Tibial nerve (tissue), 4 donors: Measurements from ENCODE around the gene IGIP. TPM values are rescaled to one million over a fixed set of nuclear protein-coding genes. Genes with fewer than 3 reads are reported as not detected.

Experiments
- DNase-seq, 2 donors: peaks; one replicate each; pipeline ENCODE4 v3.0.0-alpha.2; 2019; ENCODE audit warnings: low spot score in 2 of 2
- H3K27ac ChIP-seq, 4 donors: fragments of 200-600 bp; sonication (generic) in 3 of 4; one replicate each; pipeline ENCODE4 v1.5.1; 2017 to 2019; ENCODE audit warnings: mild to moderate bottlenecking in 1 of 4
- H3K27me3 ChIP-seq, 2 donors: fragments of 200-600 bp; sonication (generic) in 1 of 2; one replicate each; pipeline versions ENCODE4 v1.5.1 to v1.6.0; 2017 to 2019
- H3K36me3 ChIP-seq, 3 donors: fragments of 200-600 bp; sonication (generic); one replicate each; pipeline ENCODE4 v1.5.1; 2018 to 2019
- H3K4me1 ChIP-seq, 4 donors: fragments of 200-600 bp; sonication (generic) in 3 of 4; one replicate each; pipeline ENCODE4 v1.5.1; 2017 to 2019
- H3K4me3 ChIP-seq, 4 donors: fragments of 200-600 bp; sonication (generic) in 3 of 4; one replicate each; pipeline ENCODE4 v1.5.1; 2017 to 2019; ENCODE audit warnings: mild to moderate bottlenecking in 1 of 4, moderate library complexity in 1 of 4
- H3K9me3 ChIP-seq, 4 donors: fragments of 200-600 bp; sonication (generic) in 3 of 4; one replicate each; pipeline ENCODE4 v1.5.1; 2017 to 2019
- EP300 ChIP-seq, 2 donors: sonication (generic); formaldehyde crosslinking; IDR thresholded peaks; one replicate each; pipeline ENCODE4 v1.6.1; 2017; ENCODE audit warnings: antibody characterized with exemption in 2 of 2, mild to moderate bottlenecking in 1 of 2
- POLR2A ChIP-seq, 2 donors: fragments of 450-650 bp; IDR thresholded peaks; one replicate each; pipeline ENCODE4 v1.6.1; 2017; ENCODE audit warnings: antibody characterized with exemption in 2 of 2, mild to moderate bottlenecking in 2 of 2, moderate library complexity in 2 of 2
- WGBS, 2 donors: methylation state at CpG; one replicate each; pipeline ENCODE4 v1.1.5; 2018; 5-methylcytosine and 5-hydroxymethylcytosine counted together
- total RNA-seq, 4 donors: library from RNA; depleted of rRNA; stranded (reverse); fragments of >200 nt; gene quantifications; one replicate each; pipeline ENCODE4 v1.1.0, GENCODE V29; 2016
- TF ChIP-seq, protein P1 (sequence below), 5 experiments: fragments of 200-600 bp in 3 of 5; fragments of 450-650 bp in 2 of 5; sonication (generic) in 3 of 5; IDR thresholded peaks; one replicate each; pipeline ENCODE4 v1.5.1; 2016 to 2019; ENCODE audit warnings: antibody characterized with exemption in 5 of 5, mild to moderate bottlenecking in 3 of 5, moderate library complexity in 2 of 5

Gene IGIP
- total RNA-seq, 4 donors from 2014 or later = 16.5 to 28.6 (median 27.1) TPM

DNA sequence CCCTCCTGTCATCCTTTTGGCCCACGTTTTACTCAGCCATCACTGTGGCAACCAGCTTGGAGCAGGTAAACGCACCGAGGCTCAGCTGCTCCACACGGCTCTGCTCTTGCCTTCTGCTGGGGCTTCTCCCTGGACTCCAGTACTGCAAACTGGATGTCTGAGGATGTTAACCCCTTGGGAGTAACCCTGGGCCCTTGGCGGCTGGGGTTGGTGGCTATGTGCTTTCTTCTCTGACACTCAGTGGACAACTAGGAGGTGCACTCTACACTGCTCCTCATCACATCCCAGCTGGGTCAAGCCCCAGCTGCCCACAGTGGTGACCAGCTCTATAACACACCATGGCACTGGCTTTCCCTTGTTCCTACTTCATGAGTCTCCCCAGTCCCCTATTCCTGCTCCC is 37.0 kb downstream of the IGIP start:
- Histone ChIP-seq H3K27me3 (no peaks in the 10 kb centered on the region), H3K9me3 (no peaks in the 10 kb centered on the region), H3K4me3 (no peak overlapping the region), H3K4me1 (peaks cover 0 to 8% (median 0%) of the 10 kb centered on the region in 4 donors), H3K27ac (no peak overlapping the region), H3K36me3 (no peaks in the 10 kb centered on the region)
- TF ChIP-seq POLR2A (IDR thresholded peaks at IDR 0.05) = no peak
- TF ChIP-seq EP300 (IDR thresholded peaks at IDR 0.05) = no peak
- TF ChIP-seq, protein P1, sequence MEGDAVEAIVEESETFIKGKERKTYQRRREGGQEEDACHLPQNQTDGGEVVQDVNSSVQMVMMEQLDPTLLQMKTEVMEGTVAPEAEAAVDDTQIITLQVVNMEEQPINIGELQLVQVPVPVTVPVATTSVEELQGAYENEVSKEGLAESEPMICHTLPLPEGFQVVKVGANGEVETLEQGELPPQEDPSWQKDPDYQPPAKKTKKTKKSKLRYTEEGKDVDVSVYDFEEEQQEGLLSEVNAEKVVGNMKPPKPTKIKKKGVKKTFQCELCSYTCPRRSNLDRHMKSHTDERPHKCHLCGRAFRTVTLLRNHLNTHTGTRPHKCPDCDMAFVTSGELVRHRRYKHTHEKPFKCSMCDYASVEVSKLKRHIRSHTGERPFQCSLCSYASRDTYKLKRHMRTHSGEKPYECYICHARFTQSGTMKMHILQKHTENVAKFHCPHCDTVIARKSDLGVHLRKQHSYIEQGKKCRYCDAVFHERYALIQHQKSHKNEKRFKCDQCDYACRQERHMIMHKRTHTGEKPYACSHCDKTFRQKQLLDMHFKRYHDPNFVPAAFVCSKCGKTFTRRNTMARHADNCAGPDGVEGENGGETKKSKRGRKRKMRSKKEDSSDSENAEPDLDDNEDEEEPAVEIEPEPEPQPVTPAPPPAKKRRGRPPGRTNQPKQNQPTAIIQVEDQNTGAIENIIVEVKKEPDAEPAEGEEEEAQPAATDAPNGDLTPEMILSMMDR (IDR thresholded peaks at IDR 0.05) = no peak
- 68 to 76% methylated on average over 5 of the region's 5 CpGs for WGBS, 2 donors
- DNase-seq = no peak

DNA sequence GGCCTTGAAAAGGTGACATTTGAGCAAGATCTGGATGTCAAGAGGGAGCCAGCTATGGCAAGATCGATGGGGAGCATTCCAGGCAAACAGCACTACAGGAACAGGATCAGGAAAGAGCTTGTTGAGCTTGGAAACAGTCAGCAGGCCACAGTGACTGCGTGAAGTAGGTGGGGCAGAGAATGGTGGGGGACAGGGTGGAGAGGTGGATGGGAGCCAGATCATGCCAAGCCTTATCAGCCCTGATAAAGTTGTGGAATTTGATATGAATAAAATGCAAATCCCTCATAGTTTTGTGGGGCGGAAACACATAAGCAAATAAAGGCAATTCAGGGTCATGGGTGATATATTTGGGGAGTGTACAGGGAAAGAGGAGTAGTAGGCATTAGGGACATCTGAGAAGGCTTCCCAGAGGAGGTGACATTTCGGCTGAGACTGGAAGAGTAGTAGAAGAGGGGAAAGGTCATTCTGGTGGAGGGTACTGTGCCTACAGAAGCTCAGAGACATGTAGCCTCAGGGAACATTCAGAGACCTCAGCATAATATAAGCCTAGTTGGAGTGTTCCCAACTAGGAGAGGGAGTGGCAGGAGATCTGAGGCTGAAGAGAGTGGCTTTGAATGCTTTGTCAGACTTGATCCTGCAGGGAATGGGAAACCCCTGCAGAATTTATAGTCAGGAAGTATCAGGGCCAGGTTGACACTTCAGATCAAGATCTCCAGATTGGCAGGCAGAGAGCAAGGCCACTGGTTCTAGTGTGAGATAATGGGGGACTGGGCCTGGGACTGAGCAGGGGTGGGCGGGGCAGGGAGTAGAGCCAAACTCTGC is 39.6 kb downstream of the IGIP start:
- Histone ChIP-seq H3K27ac (peak overlapping the region in 1 of 4 donors; percentile 14), H3K4me1 (peaks cover 0 to 8% (median 0%) of the 10 kb centered on the region in 4 donors), H3K27me3 (no peaks in the 10 kb centered on the region), H3K4me3 (no peak overlapping the region), H3K36me3 (no peaks in the 10 kb centered on the region), H3K9me3 (no peaks in the 10 kb centered on the region)
- WGBS, 2 donors = 69 to 77% methylated on average over 5 of the region's 5 CpGs
- TF ChIP-seq, protein P1 (IDR thresholded peaks at IDR 0.05) = no peak
- TF ChIP-seq EP300 (IDR thresholded peaks at IDR 0.05) (no peak), POLR2A (IDR thresholded peaks at IDR 0.05) (no peak)
- no peak for DNase-seq

DNA sequence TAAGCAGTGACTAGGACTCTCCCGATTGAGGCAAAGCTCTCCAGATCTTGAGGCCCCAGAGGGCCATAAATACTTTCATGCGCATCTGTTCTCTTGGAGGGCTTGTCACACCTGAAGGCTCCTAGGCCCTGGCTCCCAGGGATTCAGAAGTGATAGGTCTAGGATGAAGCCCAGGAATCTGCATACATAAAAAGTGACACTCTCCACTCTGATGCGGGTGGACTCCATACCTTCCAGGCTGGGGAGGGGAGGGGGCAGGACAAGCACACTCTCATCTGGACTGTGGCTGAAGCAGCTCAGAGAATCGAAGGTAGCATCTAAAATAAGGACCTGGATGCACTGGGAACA is 40.2 kb downstream of the IGIP start:
- Histone ChIP-seq H3K4me1 (peaks cover 0 to 8% (median 0%) of the 10 kb centered on the region in 4 donors), H3K27me3 (no peaks in the 10 kb centered on the region), H3K36me3 (no peaks in the 10 kb centered on the region), H3K4me3 (no peak overlapping the region), H3K9me3 (no peaks in the 10 kb centered on the region), H3K27ac (peak overlapping the region in 1 of 4 donors; percentile 14)
- WGBS, 2 donors = 60 to 67% methylated on average over 4 of the region's 4 CpGs
- no peak for DNase-seq
- no peak for TF ChIP-seq POLR2A (IDR thresholded peaks at IDR 0.05)
- TF ChIP-seq EP300 (IDR thresholded peaks at IDR 0.05) = no peak
- TF ChIP-seq, protein P1 (IDR thresholded peaks at IDR 0.05) = no peak

DNA sequence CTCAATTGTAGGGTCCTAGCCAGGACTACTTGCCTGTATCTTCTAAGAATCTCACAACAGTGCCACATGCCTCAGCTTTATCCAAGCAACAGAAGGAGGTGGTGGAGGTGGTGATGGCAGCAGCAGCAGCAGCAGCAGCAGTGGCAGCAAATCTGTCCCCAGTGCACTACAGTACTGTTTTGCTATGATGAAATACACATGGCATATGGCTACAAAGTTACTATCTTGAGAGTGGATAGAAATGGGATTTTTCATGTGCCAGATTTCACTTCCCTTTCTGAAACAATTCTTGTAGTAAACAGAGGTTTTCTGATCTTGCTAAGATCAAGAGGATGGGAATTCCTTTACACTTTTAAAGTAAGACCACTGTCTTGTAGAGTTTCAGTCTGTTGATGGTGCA is 41.2 kb downstream of the IGIP start:
- H3K9me3 ChIP-seq = no peaks in the 10 kb centered on the region
- no peak overlapping the region for H3K4me3 ChIP-seq
- no peaks in the 10 kb centered on the region for H3K36me3 ChIP-seq
- TF ChIP-seq EP300 (IDR thresholded peaks at IDR 0.05) = peak in 1 of 2 donors; percentile 19
- TF ChIP-seq, protein P1 (IDR thresholded peaks at IDR 0.05) = no peak
- DNase-seq = no peak
- no peaks in the 10 kb centered on the region for H3K27me3 ChIP-seq
- no peak overlapping the region for H3K27ac ChIP-seq
- peaks cover 0 to 8% (median 0%) of the 10 kb centered on the region in 4 donors for H3K4me1 ChIP-seq

DNA sequence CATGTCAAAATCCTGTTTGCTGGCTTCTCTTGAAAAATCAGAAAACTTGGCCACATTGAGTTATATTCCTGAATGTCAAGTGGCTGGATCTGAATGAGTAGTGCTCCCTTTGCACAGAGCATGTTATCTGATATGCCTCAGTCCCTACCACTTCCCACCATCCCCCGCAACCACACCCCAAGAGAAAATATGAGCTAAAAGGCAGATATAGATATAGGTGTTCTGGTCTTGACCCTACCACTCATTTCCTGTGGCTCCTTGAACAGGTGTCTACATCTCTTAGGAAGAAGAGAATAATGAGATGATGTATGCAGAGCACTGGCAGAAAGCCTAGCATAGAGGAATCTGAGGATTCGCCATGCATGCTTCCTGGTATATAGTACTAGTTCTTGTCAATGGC is 42.6 kb downstream of the IGIP start:
- no peaks in the 10 kb centered on the region for H3K9me3 ChIP-seq
- H3K4me3 ChIP-seq = no peak overlapping the region
- TF ChIP-seq EP300 (IDR thresholded peaks at IDR 0.05) (no peak), POLR2A (IDR thresholded peaks at IDR 0.05) (no peak)
- TF ChIP-seq, protein P1 (IDR thresholded peaks at IDR 0.05) = no peak
- H3K27ac ChIP-seq = no peak overlapping the region
- H3K27me3 ChIP-seq = no peaks in the 10 kb centered on the region
- peaks cover 0 to 8% (median 0%) of the 10 kb centered on the region in 4 donors for H3K4me1 ChIP-seq
- H3K36me3 ChIP-seq = no peaks in the 10 kb centered on the region
- DNase-seq = no peak
- 98 to 100% methylated on average over 2 of the region's 2 CpGs for WGBS, 2 donors
